GM18507 (cell line): Measurements from ENCODE around the gene WDR18.

Source experiments
- DNase-seq: peaks from one replicate; pipeline ENCODE4 v3.0.0; 2011; ENCODE audit warnings: low read depth; ENCODE audit not compliant: insufficient read length; ENCODE audit errors: extremely low spot score
- FAIRE-seq: peaks from 2 replicates; lab custom pipeline; 2011; peaks lifted over from hg19 to GRCh38; lab: Jason Lieb, UNC

The WDR18 gene, protein sequence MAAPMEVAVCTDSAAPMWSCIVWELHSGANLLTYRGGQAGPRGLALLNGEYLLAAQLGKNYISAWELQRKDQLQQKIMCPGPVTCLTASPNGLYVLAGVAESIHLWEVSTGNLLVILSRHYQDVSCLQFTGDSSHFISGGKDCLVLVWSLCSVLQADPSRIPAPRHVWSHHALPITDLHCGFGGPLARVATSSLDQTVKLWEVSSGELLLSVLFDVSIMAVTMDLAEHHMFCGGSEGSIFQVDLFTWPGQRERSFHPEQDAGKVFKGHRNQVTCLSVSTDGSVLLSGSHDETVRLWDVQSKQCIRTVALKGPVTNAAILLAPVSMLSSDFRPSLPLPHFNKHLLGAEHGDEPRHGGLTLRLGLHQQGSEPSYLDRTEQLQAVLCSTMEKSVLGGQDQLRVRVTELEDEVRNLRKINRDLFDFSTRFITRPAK

DNA sequence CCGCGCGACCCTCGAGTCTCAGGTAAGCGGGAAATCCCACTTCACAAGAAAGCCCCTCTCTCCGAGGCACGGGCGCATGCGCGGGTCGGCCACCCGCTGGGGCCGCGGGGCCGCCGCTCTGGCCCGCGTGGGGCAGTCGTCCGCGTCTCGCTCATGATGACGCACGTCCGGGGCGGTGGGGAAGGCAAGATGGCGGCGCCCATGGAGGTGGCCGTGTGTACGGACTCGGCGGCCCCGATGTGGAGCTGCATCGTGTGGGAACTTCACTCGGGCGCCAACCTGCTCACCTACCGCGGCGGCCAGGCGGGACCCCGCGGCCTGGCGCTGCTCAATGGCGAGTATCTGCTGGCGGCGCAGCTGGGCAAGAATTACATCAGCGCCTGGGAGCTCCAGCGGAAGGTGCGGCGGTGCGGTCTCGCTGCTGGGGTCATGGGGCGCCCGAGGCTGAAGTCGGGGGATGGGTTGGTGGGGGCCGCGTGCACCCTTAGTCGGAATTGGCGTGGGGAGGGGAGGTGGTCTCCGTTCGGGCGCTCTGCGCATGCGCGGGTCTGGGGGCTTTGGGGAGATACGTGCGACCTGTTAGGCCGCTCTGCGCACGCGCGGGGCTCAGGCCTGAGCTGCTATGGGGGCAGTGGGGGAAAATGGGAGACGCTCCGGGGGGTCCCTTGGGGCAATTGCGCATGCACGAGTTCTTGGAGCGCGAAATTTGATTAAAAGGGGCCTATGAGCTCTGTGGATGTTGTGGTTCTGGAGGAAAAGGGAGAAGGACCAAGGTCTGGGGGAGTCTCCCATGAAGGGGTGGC lies at the start of gene WDR18:
WDR18 (plus strand) TSS at position 181 of the 803 bp plus-strand sequence; CDS start at position 190, 9 bp downstream.
- FAIRE-seq (peak; percentile 86), DNase-seq (peak; percentile 99)

DNA sequence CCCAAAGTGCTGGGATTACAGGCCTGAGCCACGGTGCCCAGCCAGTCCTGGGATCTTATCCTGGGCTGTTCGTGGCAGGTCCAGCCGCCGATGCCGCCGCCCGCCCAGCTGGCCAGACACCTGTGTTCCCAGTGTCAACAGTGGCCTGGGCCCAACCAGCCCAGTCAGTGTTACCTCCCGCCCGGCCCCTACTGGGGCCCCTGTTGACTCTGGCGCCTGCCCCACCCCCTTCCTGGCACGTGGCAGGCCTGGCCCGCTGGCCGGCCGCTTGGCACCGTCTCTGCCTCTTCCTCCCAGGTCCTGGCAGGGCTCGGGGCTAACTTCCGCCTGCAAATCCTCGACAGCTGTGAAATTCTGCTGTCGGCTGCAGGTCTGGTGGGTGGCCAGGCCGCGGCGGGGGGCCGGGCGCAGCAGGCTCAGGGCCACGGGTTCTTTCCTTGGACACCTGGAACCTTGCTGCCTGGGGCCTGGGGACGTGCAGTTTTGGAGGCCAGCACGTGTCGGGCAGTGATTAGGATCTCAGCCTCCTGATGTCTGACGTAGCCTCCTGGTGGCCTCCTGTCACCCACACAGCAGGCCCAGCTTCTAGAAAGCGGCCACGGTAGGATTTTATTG lies 49.2 kb upstream of the WDR18 start:
- FAIRE-seq (no peak), DNase-seq (no peak)

DNA sequence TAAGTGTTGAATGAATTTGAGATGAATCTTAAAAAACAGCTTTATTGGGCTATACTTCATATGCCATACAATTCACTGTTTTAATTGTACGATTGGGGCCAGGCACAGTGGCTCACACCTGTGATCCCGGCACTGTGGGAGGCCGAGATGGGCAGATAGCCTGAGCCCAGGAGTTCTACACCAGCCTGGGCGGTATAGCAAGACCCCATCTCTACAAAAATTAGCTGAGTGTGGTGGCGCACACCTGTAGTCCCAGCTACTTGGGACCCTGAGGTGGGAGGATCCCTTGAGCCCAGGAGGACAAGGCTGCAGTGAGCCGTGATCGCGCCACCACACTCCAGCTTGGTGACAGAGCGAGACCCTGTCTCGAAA lies 48.0 kb upstream of the WDR18 start:
- no peak for DNase-seq
- FAIRE-seq = no peak

GRCh38 chr19:937259-937694 lies 46.9 kb upstream of the WDR18 start:
- FAIRE-seq (peak; percentile 71), DNase-seq (no peak)

DNA sequence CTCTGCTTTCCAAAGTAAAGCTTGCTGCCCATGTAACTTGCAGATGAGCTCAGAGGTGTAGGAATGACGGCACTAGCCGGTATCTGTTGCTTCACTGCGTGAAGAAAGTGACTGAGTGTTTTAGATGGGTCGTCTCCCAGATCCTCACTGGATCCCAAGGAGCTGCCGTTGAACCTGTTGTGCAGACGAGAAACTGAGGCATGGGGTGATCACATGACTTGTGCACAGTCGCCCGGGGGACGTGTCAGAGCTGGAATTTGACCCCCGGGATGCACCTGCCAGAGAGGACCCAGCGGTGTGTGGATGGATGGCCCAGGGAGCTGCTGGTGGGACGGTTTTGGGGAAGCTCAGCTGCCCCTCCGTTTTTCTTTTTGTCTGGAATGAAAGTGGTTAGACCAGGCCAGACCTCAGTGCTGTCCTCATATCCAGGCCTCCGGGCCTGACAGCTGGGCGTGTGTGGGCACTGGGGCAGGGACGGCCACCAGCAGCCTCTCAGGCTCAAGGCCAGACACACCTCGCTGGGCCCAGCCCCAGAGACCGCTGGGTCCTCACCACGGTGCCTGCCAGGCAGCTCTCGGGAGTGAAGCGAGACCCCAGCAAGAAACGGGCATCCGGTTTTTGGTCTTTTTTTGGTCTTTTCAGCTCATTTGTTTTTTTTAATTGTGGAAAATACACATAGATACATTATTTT lies 45.8 kb upstream of the WDR18 start:
- FAIRE-seq (no peak), DNase-seq (no peak)

DNA sequence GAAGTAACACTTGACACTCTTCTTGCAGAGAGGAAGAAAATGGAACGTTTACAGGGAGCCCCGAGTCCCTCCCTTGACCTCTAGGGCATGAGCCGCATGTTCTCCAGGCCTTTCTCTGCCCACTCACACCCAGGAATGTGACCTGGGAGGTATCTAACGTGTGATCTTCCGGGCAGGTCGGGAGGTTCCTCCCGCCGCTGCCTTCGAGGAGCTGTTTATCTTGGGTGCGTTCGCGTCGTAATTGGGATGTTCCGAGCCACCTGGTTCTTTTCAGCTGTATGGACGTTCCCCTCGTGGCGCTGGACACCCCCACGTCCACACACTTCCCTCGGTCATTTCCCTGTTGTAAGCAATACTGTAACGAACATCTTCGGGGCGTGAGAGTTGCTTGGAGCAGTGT lies 44.7 kb upstream of the WDR18 start:
- FAIRE-seq = no peak
- no peak for DNase-seq

DNA sequence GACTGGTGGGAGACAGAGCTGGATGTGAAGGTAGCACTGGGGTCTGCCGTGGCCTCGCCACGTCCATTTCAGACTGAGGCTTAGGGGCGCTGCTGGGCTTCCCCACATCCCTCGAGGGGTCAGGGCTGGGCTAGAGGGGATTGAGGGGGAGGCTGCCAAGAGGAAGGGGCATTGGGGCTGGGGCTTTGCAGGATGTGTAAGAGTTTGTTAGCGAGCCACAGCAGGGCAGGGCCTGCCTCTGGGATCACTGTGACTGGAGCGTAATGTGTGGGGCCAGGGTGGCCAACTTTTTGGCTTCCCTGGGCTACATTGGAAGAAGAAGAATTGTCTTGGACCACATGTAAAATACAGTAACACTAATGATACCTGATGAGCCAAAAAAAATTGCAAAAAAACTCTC lies 44.2 kb upstream of the WDR18 start:
- no peak for FAIRE-seq
- no peak for DNase-seq

DNA sequence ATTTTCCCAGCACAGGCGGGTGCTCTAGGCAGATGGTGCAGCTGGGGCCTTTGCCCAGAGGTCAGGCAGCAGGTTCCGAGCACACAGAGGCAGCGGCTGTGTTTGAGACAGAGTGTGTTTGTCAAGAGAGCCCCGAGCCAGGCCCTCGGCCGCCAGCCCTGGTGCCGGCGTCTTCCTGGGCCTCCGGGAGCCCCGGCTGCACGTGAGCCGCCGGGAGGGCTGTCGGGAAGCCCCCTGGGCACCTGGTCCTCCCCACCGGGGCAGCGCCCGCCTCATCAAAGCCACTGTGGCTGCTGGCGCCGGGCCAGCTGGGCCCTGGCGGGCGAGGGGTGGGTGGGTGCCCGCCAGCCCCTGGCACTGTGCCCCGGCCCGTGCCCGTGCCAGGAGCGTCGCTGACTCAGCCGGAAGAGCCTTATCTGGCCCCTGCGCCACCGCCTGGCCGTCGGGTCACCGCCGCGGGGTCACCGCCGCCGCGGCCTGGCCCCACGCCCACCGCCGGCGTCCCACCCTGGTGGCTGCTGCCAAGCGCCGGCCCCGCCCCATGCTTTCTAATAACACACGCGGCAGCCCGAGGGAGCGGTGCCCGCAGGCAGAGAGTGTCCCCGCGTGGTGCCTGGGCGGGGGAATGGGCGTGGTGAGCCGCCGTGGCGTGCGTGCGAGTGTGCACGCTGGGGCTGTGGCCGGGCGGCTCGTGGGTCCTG lies 43.4 kb upstream of the WDR18 start:
- DNase-seq (no peak), FAIRE-seq (peak; percentile 59)

DNA sequence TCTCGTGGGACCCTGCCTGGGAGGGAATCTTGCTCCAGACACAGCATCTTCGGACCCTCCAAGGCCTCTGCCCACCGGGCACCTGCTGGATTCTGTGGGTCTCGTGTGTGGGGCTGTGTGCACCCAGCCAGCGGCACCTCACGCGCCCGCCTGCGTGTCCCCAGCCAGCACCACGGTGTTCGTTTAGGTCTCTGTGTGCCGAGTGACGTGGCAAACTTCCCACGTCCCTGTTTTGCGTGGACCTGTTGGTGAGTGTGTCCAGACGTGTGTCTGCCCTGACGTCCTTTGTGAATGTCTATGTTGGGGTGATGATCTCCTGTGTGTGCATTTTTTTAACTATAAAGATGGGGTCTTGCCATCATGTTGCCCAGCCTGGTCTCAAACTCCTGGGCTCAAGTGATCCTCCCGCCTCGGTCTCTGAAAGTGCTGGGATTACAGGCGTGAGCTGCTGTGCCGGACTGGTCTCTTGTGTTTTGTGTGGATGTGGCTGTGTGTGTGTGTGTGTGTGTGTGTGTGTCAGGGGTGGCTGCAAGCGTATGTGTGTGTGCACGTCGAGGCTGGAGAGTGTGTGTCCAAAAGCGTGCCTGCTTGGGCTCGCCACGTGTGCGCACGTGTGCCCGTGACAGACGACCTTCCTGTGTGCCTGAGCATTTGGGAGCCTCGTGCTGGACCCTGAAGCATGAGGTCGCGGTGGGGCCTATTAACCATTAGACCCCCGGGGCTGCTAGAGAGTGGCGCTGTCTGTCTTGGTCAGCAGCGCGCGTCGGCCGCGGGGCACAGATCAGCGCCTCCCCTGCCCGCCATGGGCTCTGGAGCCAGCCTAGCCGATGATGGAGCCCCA lies 42.6 kb upstream of the WDR18 start:
- no peak for DNase-seq
- no peak for FAIRE-seq

- FAIRE-seq (no peak), DNase-seq (no peak)
Observed at GRCh38 chr19:942133-942645, 42.0 kb upstream of the WDR18 start.

DNA sequence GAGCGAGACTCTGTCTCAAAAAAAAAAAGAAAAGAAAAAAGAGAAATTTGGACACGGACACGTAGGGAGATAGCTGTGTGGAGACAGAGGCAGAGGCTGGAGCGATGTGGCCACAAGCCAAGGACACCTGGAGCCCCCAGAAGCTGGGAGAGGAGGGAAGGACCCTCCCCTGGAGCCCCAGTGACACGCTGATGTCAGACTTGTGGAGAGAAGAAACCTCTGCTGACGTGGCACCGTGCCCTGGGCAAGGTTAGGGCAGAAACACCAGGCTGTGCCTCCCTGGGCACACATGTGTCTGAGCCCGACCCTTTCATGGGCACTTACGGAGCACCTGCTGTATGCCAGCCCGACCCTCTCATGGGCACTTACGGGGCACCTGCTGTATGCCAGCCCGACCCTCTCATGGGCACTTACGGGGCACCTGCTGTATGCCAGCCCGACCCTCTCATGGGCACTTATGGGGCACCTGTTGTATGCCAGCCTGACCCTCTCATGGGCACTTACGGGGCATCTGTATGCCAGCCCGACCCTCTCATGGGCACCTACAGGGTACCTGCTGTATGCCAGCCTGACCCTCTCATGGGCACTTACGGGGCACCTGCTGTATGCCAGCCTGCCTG lies 40.5 kb upstream of the WDR18 start:
- FAIRE-seq (no peak), DNase-seq (no peak)

DNA sequence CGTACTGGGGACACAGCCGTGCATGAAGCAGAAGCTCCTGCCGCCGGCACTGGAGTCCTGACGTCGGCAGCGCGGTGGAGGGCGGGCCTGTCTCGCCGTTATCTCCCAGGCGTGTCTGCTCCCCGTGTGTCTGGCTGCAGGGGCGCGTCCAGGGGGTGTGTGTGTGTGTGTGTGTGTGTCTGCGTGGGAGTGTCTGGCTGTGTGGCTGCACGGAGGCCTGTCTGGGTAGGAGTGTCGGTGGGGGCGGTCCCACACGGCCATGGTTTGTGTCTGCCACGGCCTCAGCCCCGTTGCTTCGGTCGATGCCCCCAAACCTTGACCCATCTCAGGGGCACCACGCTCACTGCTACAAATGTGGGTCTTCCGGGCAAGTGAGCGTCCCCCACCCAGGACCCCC lies 40.0 kb upstream of the WDR18 start:
- DNase-seq (no peak), FAIRE-seq (no peak)

DNA sequence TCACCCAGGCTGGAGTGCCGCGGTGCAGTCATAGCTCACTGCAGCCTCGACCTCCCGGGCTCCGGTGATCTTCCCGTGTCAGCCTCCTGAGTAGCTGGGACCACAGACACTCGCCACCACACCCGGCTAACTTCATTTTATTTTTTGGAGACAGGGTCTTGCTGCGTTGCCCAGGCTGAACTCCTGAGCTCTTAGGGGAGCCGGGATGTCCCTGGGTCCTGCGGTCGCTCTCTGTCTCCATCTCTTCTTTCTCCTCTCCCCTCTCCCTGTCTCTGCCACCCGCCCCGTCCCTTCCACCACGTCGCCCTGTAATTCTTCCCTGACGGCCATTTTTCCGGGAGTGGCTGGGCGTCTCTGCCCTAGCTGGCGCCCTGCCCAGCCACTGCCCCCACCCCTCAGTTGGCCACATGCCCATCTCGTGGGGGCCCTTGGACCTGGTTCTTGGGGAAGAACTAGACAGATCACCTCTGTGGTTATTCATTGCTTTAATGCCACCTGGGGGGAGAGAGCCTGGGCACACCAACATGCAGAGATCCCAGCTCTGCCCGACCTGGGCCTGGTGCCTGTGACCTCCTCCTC lies 39.4 kb upstream of the WDR18 start:
- no peak for FAIRE-seq

GRCh38 chr19:945401-946252 lies 38.5 kb upstream of the WDR18 start:
- FAIRE-seq (no peak), DNase-seq (no peak)

More for the DNA sequence above, 39.4 kb upstream of the WDR18 start:
- DNase-seq = no peak

DNA sequence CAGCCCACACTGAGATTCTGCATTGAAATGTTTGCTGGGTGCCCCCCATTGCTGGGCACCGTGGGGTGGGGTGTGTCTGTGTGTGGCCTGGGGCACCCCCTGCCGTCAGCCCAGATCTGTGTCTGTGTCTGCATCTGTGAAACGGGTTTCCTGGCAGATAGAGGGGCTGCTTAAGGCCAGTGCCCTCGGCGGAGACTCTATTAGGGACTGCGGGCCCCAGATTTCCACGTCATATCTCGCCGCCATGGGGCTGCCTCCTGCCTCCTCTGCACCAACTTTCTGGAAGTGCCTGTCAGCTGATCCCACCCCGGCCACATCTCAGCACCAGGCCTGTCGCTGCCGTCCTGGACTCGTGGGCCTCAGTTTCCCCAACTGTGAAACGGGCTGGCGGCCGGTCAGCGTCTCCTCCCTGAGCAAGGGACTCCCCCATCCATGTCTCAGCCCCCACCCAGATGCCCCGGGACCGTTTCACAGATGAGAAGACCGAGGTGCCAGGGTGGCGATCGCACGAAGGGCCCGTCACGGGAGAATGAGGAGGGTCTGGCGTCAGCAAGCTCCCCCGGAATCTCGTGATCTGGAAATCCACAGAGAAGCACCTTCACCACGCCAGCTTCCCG lies 36.9 kb upstream of the WDR18 start:
- no peak for FAIRE-seq
- DNase-seq = no peak
